Adrenal gland (tissue), 12 donors: ENCODE measurements around the gene HPSE2. TPM values are rescaled to one million over a fixed set of nuclear protein-coding genes. Genes with fewer than 3 reads are reported as not detected.

ENCODE experiments used
- DNase-seq, 7 donors: peaks; one replicate each; pipeline ENCODE4 v3.0.0-alpha.2; 2019 to 2020
- H3K27ac ChIP-seq, 5 donors: fragments of 200-600 bp; sonication (generic) in 4 of 5; 1 replicate in 3 of 5; 2 replicates in 2 of 5; pipeline versions ENCODE4 v1.5.1 to v1.8.0; 2016 to 2020; ENCODE audit warnings: mild to moderate bottlenecking in 1 of 5
- H3K27me3 ChIP-seq: fragments of 200-600 bp; 2 replicates; pipeline ENCODE4 v1.8.0; 2021
- H3K36me3 ChIP-seq, 2 donors: fragments of 200-600 bp; replicated peaks in 1 of 2; 1 replicate in 1 of 2; 2 replicates in 1 of 2; pipeline versions ENCODE4 v1.5.1 to v1.8.0; 2018 to 2022
- H3K4me1 ChIP-seq, 2 donors: fragments of 200-600 bp; replicated peaks in 1 of 2; 1 replicate in 1 of 2; 2 replicates in 1 of 2; pipeline versions ENCODE4 v1.5.1 to v1.8.0; 2018 to 2021
- H3K4me3 ChIP-seq, 4 donors: fragments of 200-600 bp; sonication (generic) in 3 of 4; one replicate each; pipeline ENCODE4 v1.5.1; 2016 to 2018
- H3K9me3 ChIP-seq, 3 donors: fragments of 200-600 bp; sonication (generic) in 1 of 3; replicated peaks in 1 of 3; 1 replicate in 2 of 3; 2 replicates in 1 of 3; pipeline versions ENCODE4 v1.5.1 to v1.8.0; 2016 to 2021
- CTCF ChIP-seq, 6 experiments: fragments of 450-650 bp in 4 of 6; fragments of 200-600 bp in 2 of 6; sonication (generic) in 1 of 6; IDR thresholded peaks; 1 replicate in 5 of 6; 2 replicates in 1 of 6; pipeline versions ENCODE4 v1.5.1 to v1.8.0; 2016 to 2021; ENCODE audit warnings: antibody characterized with exemption in 6 of 6, mild to moderate bottlenecking in 2 of 6, moderate library complexity in 1 of 6
- POLR2A ChIP-seq, 2 donors: fragments of 450-650 bp; IDR thresholded peaks; one replicate each; pipeline ENCODE4 v1.6.1; 2017; ENCODE audit warnings: antibody characterized with exemption in 2 of 2, mild to moderate bottlenecking in 2 of 2, moderate library complexity in 1 of 2
- WGBS, 4 donors: extraction: QIAGEN DNeasy Blood & Tissue Kit in 2 of 4; methylation state at CpG; one replicate each; pipeline versions ENCODE4 v1.1.5 to v1.1.7; 2013 to 2017; 5-methylcytosine and 5-hydroxymethylcytosine counted together
- intact Hi-C, 2 donors: fragments of 100-400 bp; cut with DNase I; formaldehyde crosslinking; loops; one replicate each; pipeline versions ENCODE4 v1.14.1 to v1.15.0; 2022 to 2023
- polyA plus RNA-seq, 3 donors: library from polyadenylated mRNA; stranded (reverse); fragments of 200-250 nt in 2 of 3; fragments of 350-450 nt in 1 of 3; fragmentation: Illumina TruSeq in 1 of 3; extraction: RNeasy Lipid Tissue Mini Kit (QIAGEN cat#74804) in 1 of 3; gene quantifications; one replicate each; pipeline ENCODE4 v1.2.3, GENCODE V29; 2013 to 2014
- total RNA-seq, 9 donors: library from RNA; depleted of rRNA in 4 of 9; stranded (reverse); fragments of >200 nt in 4 of 9; fragments of 120-200 nt in 1 of 9; fragmentation: NEBNext Ultra II Directional in 1 of 9; extraction: Animal tissue kit (Norgen Biotek cat#: 25700) in 1 of 9; gene quantifications; one replicate each; pipeline versions ENCODE4 v1.1.0 to v1.2.4, GENCODE V29; 2013 to 2023
- donor health status: healthy with polysubstance abuse.
- donor health status: Bipolar disorder and iron deficiency.
- donor health status: DM: yes; HTN: yes; CAD: no.
- donor health status: DM: no; HTN: no; CAD: no.
- donor health status: DM: no; HTN: no; CAD: no.
- donor health status: DM: yes; HTN: yes; CAD: no.

Gene HPSE2
- total and polyA plus RNA-seq, 12 donors: under 0.01 to 0.16 (median 0.10) TPM; not detected in 9

GRCh38 chr10:98694014-98694413 is 541.6 kb downstream of the HPSE2 start:
- WGBS, 4 donors: 62 to 76% (median 72%) methylated on average over 2 of the region's 2 CpGs
- Histone ChIP-seq H3K27ac (no peak overlapping the region), H3K27me3 (no peaks in the 10 kb centered on the region), H3K4me3 (no peak overlapping the region), H3K36me3 (no peaks in the 10 kb centered on the region), H3K4me1 (no peaks in the 10 kb centered on the region), H3K9me3 (no peaks in the 10 kb centered on the region)
- intact Hi-C loops: no loop called here
- DNase-seq: no peak
- TF ChIP-seq POLR2A (IDR thresholded peaks at IDR 0.05) (no peak), CTCF (IDR thresholded peaks at IDR 0.05) (no peak)

GRCh38 chr10:98687685-98688084 is 548.0 kb downstream of the HPSE2 start:
- Histone ChIP-seq H3K9me3 (no peaks in the 10 kb centered on the region), H3K27ac (no peak overlapping the region), H3K4me3 (no peak overlapping the region), H3K27me3 (no peaks in the 10 kb centered on the region), H3K4me1 (no peaks in the 10 kb centered on the region), H3K36me3 (no peaks in the 10 kb centered on the region)
- no peak for TF ChIP-seq CTCF (IDR thresholded peaks at IDR 0.05)
- no peak for TF ChIP-seq POLR2A (IDR thresholded peaks at IDR 0.05)
- no peak for DNase-seq
- intact Hi-C loops: no loop called here
- WGBS, 4 donors: 0 to 98% (median 86%) methylated on average over 1 of the region's 1 CpG

GRCh38 chr10:98684019-98684899 is 551.4 kb downstream of the HPSE2 start:
- no peak for TF ChIP-seq CTCF (IDR thresholded peaks at IDR 0.05)
- TF ChIP-seq POLR2A (IDR thresholded peaks at IDR 0.05): no peak
- no peak overlapping the region for H3K27ac ChIP-seq
- no peak overlapping the region for H3K4me3 ChIP-seq
- H3K9me3 ChIP-seq: no peaks in the 10 kb centered on the region
- H3K4me1 ChIP-seq: no peaks in the 10 kb centered on the region
- DNase-seq: no peak
- no peaks in the 10 kb centered on the region for H3K27me3 ChIP-seq
- WGBS, 4 donors: 17 to 27% (median 18%) methylated on average over 3 of the region's 3 CpGs
- H3K36me3 ChIP-seq: no peaks in the 10 kb centered on the region
- intact Hi-C loops: no loop called here

- no peak for TF ChIP-seq POLR2A (IDR thresholded peaks at IDR 0.05)
- no peak for TF ChIP-seq CTCF (IDR thresholded peaks at IDR 0.05)
- no peak overlapping the region for H3K4me3 ChIP-seq
- intact Hi-C loops: no loop called here
- H3K27ac ChIP-seq: no peak overlapping the region
- H3K9me3 ChIP-seq: no peaks in the 10 kb centered on the region
- H3K36me3 ChIP-seq: no peaks in the 10 kb centered on the region
- no peaks in the 10 kb centered on the region for H3K27me3 ChIP-seq
- no peak for DNase-seq
- H3K4me1 ChIP-seq: no peaks in the 10 kb centered on the region
These were observed 558.8 kb downstream of the HPSE2 start for GRCh38 chr10:98676895-98677294.
